MM.1S (cell line): ENCODE data around the gene MAP3K15.
A peak's percentile ranks its signal among the peaks of the same experiment; 100 is the strongest.

Experiments used
- EZH2 ChIP-seq: fragments of 300-600 bp; sonication (generic); optimal IDR thresholded peaks from 2 replicates; pipeline ENCODE3; 2017; ENCODE audit warnings: low read depth, mild to moderate bottlenecking, antibody characterized with exemption, low read length, mixed read lengths
- EZH2phosphoT487 ChIP-seq: fragments of 300-600 bp; sonication (generic); IDR thresholded peaks from 2 replicates; pipeline ENCODE4 v1.6.1; 2018; ENCODE audit warnings: antibody characterized with exemption, low read length
- TF ChIP-seq, protein P1 (sequence below): fragments of 300-600 bp; sonication (generic); IDR thresholded peaks from 2 replicates; pipeline ENCODE4 v1.5.1; 2016; ENCODE audit warnings: antibody characterized with exemption, low read length, mixed read lengths

DNA sequence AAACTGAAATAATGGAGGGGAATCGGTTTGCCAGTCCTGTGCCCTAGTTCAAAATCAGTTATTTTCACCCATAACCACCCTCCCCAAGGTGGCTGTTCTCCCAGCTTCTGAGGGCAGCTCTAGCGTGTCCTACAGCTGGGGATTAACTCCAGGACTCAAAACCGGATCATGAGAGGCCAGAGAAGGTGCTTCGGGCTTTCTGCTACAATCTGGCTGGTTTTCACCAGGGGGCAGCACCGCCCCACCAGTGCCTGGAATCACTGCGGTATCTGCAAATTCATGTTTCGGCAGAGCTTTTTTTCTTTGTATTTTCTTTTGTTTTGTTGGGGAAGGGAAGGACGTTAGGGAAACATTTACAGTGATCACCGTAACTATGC lies 143.2 kb downstream of the MAP3K15 start:
- no peak for TF ChIP-seq EZH2
- TF ChIP-seq, protein P1, sequence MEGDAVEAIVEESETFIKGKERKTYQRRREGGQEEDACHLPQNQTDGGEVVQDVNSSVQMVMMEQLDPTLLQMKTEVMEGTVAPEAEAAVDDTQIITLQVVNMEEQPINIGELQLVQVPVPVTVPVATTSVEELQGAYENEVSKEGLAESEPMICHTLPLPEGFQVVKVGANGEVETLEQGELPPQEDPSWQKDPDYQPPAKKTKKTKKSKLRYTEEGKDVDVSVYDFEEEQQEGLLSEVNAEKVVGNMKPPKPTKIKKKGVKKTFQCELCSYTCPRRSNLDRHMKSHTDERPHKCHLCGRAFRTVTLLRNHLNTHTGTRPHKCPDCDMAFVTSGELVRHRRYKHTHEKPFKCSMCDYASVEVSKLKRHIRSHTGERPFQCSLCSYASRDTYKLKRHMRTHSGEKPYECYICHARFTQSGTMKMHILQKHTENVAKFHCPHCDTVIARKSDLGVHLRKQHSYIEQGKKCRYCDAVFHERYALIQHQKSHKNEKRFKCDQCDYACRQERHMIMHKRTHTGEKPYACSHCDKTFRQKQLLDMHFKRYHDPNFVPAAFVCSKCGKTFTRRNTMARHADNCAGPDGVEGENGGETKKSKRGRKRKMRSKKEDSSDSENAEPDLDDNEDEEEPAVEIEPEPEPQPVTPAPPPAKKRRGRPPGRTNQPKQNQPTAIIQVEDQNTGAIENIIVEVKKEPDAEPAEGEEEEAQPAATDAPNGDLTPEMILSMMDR: peak; percentile 70
- TF ChIP-seq EZH2phosphoT487: no peak
